HG02884 (cell line): ENCODE data around the gene PRKCD.

Experiments
- ATAC-seq: cut with Tn5 transposase; IDR thresholded peaks from one replicate; pipeline ENCODE4 v1.9.1; 2021; ENCODE audit warnings: mild to moderate bottlenecking, moderate library complexity; ENCODE audit not compliant: unreplicated experiment

Gene PRKCD

DNA sequence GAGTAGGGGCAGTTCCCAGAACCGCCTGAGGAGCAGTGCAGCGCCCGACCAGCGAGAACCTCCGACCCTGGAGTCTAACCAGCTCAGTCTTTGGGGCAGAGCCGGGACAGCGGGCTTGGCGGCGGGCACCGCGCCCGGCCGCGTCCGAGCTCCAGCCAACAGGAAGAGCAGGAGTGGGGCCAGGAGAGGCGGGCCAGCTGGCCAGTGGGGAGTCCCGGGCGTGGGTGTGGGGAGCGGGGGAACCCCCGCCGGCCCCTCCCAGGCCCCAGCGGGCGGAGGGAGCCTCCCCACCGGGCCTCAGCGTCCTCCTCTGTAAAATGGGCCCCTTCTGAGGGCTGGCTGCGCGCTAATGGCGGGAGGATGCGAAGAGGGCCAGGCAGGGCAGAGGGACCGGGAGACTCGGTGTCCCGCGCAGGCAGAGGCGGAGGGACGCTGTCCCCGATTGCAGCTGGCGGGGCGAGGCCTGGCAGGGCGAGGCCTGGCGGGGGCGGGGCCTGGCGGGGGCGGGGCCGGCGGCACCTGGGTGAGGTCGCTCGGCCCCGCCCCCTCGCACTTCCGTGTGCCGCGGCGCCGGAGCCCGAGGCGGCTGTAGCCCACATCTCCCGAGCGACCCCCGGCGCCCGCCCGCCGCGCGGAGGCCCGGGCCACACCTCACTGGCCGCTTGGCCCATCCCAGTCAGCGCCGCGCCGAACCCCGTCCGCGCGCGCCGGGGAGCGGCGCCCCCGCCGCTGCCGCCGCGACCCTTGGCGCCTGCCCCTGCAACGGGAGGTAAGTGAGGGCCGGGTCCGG, at the start of gene PRKCD:
Gene PRKCD (plus strand): TSS at position 550 of the 790 bp plus-strand sequence. CDS start 17,214 bp downstream, outside the sequence.
- ATAC-seq, result peak; percentile 35

DNA sequence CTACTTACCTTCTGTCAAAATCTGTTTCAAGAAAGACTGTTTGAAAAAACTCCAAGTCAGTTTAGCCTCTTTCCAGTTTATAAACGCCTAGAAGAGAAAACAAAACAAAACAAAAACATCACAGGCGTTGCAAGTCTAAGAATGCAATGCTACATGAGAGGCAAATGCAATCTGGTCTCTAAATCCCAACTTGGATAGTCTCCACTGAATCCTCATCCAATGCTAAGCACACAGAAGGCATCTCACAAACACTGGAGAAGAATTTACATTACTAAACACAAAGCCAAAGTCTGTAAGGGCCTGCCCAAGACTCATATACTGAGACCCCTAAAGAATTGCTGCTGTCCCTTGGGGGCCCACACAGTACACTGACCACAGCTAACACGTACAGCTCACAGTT, 49.2 kb upstream of the PRKCD start:
- ATAC-seq, result no peak

- ATAC-seq, result no peak
These were observed 47.6 kb upstream of the PRKCD start for GRCh38 chr3:53113293-53114010.

- no peak for ATAC-seq
These were observed 47.0 kb upstream of the PRKCD start for GRCh38 chr3:53114011-53114400.

DNA sequence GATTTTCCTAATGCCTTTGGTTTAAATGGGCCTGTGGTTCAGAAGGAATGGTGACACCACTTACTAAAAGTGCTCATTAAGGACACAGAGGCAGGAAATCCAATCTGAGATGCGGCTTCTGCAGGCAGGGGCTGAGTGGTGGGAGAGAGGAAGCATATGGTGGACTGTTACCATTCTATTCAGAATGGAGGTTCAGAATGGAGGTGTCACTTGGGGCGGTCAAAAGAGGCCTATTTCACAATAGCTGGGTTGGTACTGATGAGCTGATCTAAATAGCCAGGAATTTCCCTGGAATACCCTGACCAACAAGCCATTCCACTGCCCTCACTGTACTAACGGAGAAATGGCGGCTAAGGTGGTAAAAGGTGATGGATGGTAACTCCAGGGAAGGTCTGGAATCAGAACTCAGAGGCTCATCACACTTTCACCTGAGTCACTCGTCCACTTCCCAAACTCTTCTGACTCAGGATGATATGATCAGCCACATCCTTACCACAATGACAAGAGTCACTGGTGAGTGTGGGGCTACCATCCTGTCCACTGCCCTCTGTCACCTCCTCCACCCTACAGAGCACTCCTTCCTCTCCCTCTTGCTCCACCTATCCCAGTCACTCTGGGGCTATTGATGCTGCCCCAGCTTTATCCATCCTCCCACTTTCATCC, 46.5 kb upstream of the PRKCD start:
- no peak for ATAC-seq

- ATAC-seq, result no peak
These were observed 44.1 kb upstream of the PRKCD start for GRCh38 chr3:53116956-53117355.

DNA sequence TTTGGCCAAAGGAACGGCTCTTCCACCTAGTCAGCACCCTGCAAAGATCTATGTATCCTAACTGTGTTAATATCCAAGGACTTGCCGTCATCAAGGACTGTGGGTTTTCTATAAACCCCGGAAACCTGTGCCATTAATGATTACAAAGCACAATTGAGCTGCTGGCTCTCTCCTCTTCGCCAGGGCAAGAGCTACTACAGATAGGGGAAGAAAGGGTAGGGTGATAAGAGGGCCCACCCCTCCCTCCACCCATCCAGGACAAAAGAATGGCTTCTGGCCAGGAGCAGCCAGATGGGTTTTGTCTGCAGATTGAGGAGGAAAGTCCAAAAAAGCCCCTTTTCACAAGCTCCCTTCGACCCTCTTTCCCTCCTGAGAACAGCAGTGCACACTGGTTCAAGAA, 40.7 kb upstream of the PRKCD start:
- ATAC-seq, result no peak

- no peak for ATAC-seq
These were observed 38.6 kb upstream of the PRKCD start for GRCh38 chr3:53122255-53122932.

DNA sequence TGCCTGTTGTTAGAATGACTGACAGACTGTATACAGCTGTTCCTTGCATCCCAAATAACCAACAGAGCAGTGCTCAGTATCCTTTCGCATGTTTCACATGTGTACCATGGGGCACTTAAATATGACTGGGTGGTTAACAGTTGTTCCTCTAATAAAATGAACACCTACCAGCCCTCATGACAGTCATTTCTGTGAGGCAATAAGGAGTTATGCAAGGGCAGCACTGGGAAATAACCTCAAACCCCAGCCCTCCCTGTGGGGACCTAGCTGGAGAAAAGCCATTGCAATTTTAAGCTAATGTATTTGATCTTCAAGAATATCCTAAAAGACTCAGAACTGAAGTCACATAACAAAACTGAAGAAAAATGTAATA, 38.1 kb upstream of the PRKCD start:
- ATAC-seq, result no peak

DNA sequence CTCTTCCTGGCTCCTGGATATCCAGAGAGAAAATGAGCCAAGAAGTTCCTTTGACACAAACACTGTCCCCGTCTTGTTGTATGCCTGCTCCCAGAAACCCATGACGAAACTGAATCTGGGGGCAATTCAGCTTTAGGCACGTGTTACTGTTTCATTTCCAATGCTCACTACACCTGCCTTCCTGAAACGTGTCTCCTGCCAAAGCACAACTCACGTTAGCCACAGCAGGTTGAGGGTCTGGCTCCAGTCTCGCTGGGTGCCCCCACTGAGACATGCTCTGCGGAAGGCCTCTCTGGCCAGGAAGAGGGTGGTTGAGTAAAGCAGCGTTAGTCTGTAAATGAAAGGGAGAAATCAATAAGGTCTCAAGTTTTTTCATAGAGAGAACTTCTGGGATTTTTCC, 37.5 kb upstream of the PRKCD start:
- ATAC-seq, result no peak

GRCh38 chr3:53123953-53124352, 37.1 kb upstream of the PRKCD start:
- ATAC-seq, result no peak

- no peak for ATAC-seq
These were observed 34.4 kb upstream of the PRKCD start for GRCh38 chr3:53126601-53127000.

DNA sequence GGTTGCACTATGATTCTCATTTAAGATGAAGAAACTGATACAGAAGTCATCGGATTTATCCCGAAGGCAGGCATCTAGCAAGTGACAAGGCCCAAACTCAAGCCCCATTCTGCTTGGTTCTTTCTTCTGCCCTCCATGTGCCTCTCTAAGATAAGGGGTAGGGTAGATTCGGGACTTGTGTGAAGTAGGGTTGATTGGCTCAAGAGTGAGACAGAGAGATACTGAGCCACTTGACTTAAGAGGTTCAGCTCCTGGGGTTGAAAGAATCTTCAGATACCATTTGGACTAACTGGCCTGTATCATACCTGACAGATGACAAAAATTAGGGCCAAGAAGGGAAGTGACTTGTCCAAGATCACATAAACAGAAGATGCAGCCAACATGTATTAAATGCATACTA, 31.7 kb upstream of the PRKCD start:
- ATAC-seq, result no peak

DNA sequence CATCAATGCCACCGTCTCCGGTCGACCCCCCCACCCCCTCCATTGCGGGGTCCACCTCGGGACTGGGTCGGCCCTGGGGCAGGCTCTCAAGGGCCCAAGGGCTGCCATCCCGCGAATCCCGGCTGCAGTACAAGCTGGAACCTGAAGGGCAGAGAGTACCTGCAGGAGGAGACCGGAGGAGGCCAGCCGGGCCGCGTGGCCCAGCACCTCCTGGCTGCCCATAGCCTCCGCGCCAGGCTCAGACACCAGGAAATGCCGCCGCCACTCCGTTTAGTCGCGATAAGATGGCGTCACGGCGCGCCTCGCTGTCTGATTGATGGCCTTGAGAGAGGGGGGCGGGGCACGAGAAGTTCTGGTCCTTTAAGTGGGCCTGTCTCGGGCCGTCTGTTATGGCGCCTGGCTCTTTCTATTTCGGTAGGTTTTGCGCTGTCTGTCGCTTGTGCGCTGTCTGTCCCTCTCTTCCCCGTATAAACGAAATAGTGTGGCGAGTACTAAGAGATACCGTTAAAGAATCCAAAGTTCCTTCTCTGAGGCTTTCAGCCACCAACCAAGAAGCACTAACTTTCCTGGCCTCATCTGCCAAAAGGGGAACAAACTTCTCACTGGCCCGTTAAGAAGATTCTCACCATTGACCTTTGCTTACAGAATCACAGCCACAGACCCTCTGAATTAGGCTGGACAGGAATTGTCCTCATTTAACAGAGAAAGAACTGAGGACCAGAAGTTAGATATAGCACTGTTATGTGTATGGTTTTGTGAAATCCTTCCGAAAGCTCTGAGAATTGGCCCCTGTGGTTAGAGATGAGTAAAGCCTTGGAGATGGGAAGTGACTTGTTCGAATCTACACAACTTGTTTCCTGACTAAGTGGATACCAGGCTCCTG, 30.6 kb upstream of the PRKCD start, which contains the start of gene RFT1:
Gene RFT1 (minus strand): TSS at position 257 of the 883 bp plus-strand sequence. CDS start 35 bp downstream, at position 222.
- peak; percentile 71 for ATAC-seq

GRCh38 chr3:53131096-53131495, 29.9 kb upstream of the PRKCD start:
- ATAC-seq, result no peak

DNA sequence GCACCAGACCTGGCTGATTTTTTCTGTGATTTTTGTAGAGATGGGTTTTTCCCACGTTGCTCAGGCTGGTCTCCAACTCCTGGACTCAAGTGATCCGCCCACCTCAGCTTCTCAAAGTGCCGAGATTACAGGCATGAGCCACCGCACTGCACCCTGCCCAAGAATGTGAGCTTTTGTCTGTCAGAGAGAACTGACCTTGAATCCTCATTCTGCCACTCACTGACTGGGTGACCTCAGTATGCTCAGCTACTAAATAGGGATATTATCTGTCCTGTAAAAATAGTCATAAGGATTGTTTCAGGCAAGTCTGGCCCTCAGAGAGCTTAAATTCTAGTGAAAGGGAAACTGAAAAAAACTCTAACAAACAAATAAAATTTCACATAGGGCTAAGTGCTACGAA, 28.7 kb upstream of the PRKCD start:
- no peak for ATAC-seq

DNA sequence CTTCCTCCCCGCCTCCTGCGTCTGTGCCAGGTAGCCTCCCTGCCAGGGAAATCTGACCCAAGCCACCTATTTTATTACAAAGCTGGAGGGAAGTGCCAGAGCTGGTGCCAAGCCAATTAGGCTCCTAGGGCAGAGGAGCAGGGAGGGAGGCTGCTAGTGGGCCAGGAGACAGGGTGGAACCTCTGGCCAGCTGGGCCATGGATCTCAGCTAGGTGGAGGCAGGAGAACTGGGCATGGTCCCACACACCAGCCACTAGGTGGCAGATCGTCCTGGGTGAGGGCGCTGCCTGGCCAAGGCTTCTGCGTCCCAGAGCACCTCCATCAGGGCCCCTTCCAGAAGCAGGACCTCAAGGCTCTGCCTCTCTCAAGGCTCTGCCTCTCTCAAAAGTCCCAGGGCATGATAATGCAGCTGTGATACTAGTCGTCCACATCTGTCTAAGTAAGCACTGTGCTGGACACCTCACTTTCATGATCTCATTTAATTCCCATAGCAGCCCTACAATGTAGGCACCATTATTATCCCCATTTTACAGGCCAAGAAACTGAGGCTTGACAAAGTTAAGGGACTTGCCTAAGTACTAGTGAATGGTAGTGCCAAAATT, 26.3 kb upstream of the PRKCD start:
- ATAC-seq, result no peak

DNA sequence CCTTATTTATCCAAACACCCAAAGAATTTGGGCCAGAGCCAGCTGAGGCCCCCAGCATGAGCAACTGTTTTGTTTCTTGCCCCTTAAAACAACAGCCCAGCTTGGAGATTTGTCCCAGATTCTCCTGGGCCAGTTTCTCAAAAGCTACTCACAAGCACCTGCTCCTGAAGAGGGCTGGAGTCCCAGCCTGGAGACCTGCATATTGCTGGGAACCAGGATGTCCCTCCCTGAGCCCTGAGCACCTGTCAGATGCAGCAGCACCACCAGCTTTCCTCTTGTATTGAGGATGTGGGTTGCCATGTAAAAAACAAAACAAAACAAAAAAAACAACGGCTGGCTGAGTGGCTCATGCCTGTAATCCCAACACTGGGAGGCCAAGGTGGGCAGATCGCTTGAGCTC, 23.8 kb upstream of the PRKCD start:
- no peak for ATAC-seq

GRCh38 chr3:53137835-53138446, 23.1 kb upstream of the PRKCD start:
- no peak for ATAC-seq
